ENCODE data around the gene DDX10.
"Not testable (repeated sequence)": the region's sequence is repeated elsewhere in the genome, so short reads cannot be mapped to it uniquely, and the experiment has no call there.

DDX10 gene

DNA sequence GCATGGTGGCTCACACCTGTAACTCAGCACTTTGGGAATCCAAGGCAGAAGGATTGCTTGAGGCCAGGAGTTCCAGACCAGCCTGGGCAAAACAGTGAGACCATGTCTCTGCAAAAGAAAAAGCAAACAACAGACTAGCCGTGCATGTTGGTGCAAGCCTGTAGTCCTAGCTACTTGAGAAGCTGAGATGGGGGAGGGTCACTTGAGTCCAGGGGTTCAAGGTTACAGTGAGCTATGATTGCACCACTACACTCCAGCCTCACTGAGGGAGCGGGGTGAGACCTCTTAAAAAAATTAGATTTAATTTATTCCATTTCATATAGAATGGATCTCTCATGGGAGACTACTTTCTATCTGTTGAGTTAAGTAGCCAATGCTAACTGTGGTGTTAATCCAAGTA, 50.4 kb downstream of the DDX10 start:
- no peak for DNase-seq (ENCODE audit: low read depth)

DNA sequence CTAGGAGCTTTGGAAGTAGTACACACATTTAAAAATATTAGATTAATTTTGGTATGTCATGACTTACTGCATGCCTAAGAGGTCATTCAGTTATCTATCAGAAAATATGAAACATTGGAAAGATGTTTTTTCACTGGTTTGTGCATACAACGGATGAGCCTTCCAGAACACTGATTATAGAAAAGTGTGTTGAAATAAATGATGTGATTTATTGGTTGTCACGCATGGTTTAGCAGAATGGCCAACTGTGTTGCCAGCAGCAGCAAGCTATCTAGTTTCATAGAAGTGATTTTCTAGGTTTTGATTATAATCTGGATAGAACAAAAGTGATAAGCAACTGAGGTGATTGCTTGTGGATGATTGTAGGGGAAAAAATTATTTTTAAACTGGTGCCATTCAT, 53.6 kb downstream of the DDX10 start:
- DNase-seq (ENCODE audit: low read depth) = no peak

DNA sequence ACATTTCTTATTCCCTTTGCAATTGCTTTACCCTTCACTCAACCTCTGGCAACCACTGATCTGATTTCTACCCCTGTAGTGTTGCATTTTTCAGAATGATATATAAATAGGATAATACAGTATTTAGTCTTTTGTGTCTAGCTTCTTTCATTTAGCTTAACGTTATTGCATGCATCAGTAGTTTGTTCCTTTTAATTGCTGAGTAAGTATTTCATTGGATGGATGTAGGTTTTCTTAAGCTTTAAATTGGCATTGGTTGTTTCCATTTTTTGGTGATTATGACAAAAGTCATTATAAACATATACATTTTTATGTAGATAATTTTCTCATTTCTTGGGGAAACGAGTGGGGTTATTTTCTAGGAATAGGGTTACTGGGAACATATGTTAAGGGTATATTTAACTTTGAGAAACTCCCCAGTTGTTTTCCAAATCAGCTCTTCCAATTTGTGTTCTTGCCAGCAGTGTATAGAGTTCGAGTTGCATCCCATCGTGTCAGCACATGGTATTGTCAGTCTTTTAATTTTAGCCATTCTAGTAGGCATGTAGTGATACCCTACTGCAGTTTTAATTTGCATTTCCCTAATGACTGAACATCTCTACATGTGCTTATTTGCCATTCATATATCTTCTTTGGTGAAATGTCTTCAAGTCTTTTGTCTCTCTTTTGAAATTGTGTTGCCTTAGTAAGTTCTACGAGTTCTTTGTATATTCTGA, 60.3 kb downstream of the DDX10 start:
- no peak for DNase-seq (ENCODE audit: low read depth)

DNA sequence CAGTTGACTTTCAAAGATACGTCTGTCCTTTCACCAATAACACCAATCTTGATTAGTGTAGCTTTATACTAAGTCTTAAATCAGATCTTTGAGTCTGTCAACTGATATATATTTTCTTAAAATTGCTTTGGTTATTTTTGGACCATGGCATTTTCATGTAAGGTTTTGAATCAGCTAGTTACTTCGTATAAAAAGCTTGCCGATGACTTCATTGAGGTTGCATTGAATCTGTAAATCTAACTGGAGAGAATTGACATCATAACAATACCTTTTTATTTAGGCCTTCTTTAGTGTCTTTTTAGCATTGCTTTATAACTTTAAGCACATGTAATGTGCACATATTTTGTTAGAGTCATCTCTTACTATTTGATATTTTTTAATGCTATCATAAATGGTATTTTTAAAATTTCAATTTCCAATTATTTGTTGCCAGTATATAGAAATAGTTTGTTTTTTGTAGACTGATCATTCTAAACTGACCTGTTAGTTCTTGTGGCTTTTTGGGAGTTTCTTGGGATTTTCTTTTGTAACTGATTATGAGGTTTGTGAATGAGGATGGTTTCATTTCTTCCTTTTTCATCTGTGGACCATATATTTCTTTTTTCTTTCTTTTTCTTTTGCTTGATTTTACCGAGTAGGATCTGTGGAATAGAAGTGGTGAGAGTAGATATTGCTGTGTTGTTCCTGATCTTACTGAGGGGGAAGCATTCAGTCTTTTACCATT, 61.4 kb downstream of the DDX10 start:
- DNase-seq (ENCODE audit: low read depth) = no peak

DNA sequence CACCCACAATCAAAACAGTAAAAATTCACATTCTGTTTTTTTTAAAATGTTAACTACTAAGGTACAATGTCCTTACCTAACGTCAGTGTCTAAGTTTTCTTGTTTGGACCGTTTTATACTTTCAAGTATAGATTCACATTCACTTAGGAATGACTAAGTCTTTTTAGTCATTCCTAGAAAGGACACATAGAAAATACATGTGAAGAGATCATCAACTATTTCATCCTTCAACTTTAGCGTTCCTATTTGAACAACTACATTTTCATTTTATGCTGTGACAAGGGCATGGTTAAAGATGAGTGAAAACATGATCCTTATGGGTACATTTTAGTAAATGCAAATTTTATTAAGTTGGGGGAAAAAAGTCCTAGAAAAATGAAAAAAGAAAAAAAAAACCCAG, 62.8 kb downstream of the DDX10 start:
- DNase-seq (ENCODE audit: low read depth) = no peak

DNA sequence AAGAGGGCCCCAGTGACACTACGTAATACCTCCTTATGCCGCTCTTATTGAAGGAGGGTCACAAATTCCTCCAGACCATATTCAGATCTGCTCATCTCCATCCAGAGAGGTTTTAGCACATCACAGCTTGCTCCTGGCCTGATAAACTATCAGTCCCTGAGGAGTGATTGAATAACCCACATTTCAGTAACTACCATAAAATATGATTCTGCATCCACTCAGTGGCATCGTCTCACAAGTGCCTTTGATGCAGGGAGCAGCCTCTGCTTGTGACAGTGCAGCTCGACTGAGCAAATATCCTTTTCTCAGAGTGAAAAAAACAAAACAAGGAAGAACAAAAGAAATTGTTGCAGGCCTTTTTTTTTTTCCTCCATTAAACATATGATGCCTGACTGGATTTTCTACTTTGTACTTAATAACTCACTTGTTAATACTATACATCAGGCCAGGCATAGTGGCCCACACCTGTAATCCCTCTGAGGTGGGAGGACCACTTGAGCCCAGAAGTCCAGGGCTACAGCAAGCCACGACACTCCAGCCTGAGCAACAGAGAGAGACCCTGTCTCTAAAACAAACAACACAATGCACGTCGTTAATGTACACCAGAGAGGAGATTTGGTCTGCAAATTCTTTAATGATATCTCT, 64.5 kb downstream of the DDX10 start:
- DNase-seq (ENCODE audit: low read depth) = no peak

DNA sequence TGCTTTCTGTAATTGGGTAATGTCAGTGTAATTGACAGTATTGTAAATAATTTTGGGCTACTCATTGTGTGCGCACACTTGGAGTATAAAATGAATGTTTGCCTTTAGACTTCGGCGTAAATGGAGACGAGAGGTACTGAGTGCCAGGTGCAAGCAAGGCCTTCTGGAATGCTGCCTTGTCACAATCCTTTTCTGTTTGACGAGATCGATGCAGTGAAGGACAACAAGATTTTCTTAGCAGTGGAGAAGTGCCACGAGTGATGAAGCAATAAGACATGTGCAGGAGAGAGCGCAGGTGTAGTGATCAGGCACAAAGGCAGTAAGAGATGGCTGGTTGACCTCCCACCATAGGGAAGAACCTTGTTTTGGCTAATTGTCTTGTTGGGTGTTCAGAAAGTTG, 67.5 kb downstream of the DDX10 start:
- no peak for DNase-seq (ENCODE audit: low read depth)

DNA sequence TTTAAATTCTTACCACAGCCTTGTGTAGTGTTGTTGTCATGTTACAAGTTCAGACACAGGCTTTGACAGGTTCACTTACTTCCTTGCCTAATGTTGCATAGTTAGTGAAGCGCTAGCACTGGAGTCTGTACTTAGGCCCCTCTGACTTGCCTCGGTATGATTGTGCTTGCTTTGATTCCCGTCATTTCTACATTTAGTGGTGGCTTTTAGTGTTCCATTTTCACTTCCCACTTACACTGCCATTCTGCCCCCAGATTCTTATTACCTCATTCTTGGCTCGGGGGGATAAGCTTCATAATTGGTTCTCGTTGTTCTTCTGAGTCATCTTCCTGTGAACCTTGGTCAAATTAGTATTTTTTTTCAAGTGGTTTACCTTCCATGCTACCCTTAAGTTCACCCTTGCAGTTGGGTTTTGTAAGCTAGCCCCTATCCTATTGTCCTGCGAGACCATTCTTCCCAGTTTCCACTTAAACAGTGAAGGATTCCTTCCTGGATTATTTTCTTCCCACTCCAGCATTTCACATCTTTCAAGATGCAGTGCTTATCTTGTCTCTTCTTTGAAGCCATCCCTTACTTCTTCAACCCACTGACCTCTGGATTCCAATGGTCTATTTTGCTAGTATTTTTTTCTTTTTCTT, 68.7 kb downstream of the DDX10 start:
- no peak for DNase-seq (ENCODE audit: low read depth)

DNA sequence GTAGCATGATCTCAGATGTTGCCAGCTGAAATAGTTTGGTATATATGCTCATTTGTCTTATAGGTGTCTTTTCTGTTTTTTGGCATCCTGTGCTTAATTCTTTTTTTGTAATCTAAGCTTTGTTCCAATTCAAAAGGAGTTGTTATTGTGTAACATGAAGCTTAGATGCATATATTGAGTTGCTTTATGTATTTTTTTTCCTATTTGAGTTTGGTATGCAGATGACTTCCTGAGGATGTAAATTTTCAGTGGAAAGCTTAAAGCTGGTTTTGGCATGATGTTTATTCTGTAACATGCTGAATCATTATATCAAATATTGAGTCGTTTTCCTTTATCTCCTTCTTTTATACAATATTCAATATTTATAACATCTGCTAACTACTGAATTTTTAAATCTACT, 69.4 kb downstream of the DDX10 start:
- DNase-seq (ENCODE audit: low read depth) = no peak

DNA sequence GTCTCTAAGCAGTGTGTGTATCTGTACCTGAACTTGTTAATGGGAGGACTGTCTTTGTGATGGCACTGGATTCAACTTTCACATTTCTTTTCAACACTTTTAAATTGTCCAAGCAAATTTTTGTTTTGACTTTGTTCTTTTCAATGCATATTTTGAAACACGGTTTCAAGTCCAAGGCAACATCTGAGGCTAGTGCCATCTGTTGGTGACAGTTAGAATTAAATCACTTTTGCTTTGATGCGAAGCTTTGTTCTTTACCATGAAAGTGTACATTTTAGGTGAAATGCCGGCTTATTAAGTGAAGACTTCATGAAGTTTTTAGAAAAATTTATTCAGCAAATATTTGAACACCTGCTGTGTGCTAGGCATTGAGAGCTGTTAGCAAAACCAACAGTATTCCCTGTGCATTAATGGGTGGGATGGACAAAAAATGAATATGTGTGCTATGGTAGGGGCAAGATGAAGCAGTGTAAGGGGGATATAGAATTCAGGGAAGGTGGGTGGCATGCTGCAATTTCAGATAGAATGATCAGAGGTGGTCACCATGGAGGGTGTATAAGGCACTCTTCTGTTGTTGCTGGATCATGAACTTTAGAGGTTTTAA, 70.2 kb downstream of the DDX10 start:
- DNase-seq (ENCODE audit: low read depth) = no peak

DNA sequence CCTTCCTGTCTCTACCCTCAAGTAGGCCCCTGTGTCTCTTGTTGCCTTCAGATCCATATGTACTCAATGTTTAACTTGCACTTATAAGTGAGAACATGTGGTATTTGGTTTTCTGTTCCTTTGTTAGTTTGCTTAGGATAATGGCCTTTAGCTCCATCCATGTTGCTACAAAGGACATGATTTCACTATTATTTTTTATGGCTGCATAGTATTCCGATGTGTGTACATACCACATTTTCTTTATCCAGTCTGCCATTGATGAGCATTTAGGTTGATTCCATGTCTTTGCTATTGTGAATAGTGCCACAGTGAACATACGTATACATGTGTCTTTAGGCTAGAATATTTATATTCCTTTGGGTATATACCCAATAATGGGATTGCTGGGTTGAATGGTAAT, 75.3 kb downstream of the DDX10 start:
- DNase-seq (ENCODE audit: low read depth) = not testable (repeated sequence)

DNA sequence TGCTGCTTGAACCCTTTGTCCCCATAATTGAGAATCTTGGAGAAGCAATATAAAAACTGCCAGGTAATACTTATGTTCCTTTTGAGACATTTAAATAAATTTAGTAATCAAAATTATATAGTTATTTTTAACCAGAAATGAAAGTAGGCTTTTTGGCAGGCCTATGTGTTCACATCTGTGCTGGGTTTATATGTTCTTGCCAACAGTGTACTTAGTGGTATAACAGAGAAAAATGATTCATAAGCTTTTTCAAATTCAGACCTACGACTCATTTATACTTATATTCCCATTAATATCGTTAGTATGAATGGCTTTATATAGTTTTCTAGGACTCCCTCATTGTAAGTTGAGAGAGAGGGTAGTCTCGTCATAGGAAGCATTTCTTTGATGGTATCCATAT, 79.0 kb downstream of the DDX10 start:
- no peak for DNase-seq (ENCODE audit: low read depth)

DNA sequence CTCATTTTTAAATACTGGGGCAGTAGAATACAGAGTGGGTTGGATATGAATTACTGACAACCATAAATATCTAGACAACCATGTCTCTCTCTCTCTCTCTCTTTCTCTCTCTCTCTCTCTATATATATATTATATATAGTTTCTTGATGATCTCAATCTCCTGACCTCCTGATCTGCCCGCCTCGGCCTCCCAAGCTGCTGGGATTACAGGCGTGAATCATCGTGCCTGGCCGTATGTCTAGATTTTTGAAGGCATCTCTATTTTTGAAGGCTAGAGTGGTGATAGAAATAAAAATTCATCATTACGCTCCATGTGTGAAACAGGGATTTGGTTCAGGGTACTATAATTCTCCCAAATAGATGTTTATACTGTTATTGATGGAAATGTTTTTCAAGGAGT, 84.1 kb downstream of the DDX10 start:
- no peak for DNase-seq (ENCODE audit: low read depth)

DNA sequence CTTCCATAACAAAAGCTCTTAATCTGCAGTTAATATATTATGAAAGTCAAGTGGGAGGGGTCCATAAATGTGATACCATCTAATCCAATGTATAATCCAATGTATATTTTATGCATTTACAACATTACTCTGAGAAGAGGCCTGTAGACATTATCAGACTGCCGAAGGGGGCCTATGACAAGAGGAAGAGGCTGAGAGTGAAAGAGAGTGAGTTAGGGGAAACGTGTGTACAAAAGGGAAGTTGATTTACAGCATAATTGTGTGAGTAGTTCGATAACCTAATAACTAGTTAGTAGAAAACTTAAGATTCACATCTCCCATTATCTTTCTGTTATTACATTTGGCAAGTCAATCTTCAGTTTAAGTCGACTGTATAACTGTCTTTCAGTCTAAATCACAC, 86.6 kb downstream of the DDX10 start:
- no peak for DNase-seq (ENCODE audit: low read depth)

DNA sequence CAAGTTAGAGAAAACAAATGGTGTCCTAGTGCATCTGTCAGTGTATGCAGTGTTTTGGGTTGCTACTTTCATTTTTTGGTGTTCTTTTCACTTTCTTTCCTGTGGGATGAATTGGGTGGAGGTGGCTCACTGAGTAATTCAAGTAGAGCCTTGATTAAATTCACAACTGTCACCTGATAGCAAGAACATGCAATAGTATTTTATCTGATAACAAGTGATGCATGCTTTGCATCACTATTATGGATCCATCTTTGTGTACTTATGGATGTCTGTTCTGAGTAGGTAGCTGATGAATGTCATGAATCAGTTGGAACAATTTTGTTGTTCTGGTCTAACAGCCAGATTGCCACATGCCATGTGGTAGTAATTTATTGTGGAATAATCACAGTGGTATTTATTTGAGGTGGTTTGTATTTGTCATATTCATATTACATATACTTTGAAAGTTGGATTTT, 87.5 kb downstream of the DDX10 start:
- DNase-seq (ENCODE audit: low read depth) = no peak

DNA sequence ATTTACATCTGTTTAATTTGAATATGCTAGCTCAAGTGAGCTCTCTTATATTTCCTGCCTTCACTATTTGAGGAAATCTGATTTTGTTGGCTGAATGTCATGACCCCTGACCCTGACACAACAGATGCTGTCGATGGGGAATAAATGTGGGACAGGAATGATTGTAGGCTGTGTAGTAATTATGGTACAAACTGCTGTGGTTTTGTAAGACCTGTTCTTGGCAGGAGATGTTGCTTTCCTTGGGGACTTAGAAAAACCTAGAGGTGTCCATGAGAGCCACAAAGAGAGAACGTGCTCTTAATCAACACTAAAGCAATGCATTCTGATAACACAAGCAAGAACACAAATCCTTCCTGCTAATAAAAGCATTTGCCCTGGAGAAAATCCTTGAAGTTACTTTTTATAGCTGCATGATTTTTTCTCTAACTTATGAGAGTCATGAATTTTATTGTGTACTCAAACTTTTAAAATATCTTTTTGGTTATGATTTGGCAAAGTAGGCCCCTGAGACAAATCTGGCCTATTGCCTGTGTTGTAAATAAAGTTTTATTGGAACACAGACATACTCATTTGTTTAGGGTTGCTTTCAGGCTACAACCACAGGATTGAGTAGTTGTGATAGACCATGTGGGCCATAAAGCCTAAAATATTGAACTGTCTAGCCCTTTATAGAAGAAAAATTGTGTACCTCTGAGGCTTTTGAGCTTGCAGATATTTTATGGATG, 90.2 kb downstream of the DDX10 start:
- DNase-seq (ENCODE audit: low read depth) = no peak

DNA sequence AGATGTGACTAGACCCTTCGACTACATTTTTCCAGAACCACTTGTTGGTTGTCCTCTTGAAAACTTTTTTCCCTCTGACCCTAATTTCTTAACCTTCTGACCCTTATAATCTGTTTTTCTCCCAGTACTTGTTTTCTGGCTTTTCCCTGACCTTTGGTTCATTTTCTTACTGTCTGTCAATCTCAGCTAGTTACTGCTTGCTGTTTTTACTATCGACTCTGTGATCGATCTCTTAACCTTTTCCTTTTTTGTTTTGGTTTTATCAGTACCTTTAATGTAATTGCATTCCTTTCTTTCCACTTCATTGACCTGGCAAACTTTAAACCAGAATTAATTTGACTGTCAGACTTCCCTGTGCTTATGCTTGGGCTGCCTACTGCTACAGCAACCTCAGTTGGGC, 92.8 kb downstream of the DDX10 start:
- DNase-seq (ENCODE audit: low read depth) = no peak

DNA sequence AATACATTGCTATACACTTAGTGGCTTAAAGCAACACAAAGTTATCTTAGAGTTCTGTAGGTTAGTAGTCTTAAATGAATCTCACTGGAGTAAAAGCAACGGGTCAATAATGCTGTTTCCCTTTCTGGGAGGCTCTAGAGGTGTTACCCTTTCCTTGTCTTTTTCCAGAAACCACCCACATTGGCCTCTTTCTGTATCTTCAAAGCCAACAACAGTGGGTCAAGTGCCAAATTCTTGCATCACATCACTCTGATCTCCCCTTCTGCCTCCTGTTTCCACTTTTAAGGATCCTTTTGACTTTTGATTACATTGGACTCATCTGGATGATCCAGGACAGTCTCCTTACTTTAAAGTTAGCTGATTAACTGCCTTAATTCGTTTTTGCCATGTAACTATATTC, 93.6 kb downstream of the DDX10 start:
- no peak for DNase-seq (ENCODE audit: low read depth)

DNA sequence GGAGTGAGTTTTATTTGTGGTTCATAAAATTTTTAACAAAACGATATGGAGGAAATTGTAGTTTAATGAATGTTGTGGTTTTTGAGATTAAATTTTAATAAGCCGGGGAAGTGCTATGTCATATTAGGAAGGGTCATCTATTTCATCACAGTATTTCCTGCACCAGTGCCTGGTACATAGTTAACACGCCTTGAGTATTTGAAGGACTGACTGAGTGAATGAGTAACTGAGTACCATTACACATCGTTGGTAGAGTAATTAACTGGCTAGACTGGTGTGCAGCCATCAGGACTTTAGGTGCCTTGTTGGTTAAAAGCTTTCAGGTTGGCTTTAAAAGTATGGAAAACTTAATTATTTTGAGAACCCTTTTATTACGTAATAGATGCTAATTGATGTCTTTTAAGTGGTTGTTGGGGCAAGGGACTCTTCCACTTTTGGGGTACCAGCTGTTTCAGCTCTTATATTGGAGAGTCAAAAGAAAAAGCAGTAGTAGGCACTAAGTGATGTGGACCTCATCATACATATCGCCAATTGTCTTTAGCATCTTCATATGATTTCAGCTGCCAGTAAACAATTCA, 101.8 kb downstream of the DDX10 start:
- no peak for DNase-seq (ENCODE audit: low read depth)

DNA sequence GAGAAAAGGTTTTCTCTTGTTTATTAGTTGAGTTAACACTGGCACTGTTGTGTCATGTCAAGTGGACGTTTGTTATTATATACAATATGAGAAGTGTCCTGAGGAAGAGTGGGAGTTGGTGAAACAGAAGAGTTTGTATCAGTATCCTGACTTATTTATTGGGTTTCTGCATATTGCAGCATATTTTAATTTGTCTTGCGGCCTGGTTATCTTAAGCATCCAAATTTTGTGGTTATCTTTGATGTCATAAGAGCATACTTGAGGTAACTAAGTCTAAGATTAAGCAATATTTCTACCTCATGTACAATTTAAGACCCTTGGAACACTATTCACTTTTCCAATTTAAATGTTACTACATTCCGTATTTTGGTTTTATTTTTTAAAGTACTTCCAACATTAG, 103.5 kb downstream of the DDX10 start:
- no peak for DNase-seq (ENCODE audit: low read depth)

DNA sequence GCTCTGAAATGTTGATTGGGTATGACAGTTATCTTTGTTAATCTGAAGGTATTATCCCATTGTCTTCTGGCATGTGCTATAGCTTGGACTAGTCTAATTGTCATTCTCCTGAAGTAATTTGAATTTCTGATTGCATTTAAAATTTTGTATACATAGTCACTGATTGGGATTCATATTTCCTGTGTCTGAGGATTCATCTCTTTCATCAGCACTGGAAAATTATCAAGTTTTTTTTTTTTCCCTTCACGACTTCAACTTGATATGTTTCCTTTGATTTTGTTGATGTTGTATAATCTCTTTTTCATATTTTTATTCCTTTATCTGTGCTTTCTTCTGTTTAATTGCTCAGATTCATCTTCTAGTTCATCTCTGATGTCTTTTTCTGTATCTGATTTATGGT, 104.1 kb downstream of the DDX10 start:
- DNase-seq (ENCODE audit: low read depth) = no peak

Measured in stimulated activated CD8-positive, alpha-beta memory T cell treated with anti-CD3 and anti-CD28 coated beads, Interleukin-15, amount 100 ng/mL, for 24 hours (primary cell).